ENCODE measurements around the gene KLF6. TPM values are rescaled to one million over a fixed set of nuclear protein-coding genes. Genes with fewer than 3 reads are reported as not detected.
A peak's percentile ranks its signal among the peaks of the same experiment; 100 is the strongest.

The KLF6 gene
- total RNA-seq, 1 donor from 2014 or later = 319 TPM

- H2AFZ ChIP-seq (ENCODE audit: low read depth, low read length) = no peak overlapping the region
- H3K27me3 Mint-ChIP-seq (ENCODE audit: low read depth, unreplicated experiment) = no peaks in the 10 kb centered on the region
- no peaks in the 10 kb centered on the region for H3K9me3 Mint-ChIP-seq (ENCODE audit: unreplicated experiment)
- no peaks in the 10 kb centered on the region for H4K20me1 ChIP-seq (ENCODE audit: insufficient read depth, low read length)
- H3K27ac ChIP-seq (ENCODE audit: low read depth, low read length) = no peak overlapping the region
- TF ChIP-seq EZH2 (IDR thresholded peaks at IDR 0.05; ENCODE audit: insufficient read depth, low read length) = no peak
- no peak for TF ChIP-seq CTCF (IDR thresholded peaks at IDR 0.05; ENCODE audit: insufficient read depth, low read depth, low read length)
- no peaks in the 10 kb centered on the region for H3K27me3 ChIP-seq (ENCODE audit: insufficient read depth, low read length)
- no peak overlapping the region for H3K9ac ChIP-seq (ENCODE audit: low read length)
- no peak for DNase-seq (ENCODE audit: low read depth)
- H3K4me1 ChIP-seq (ENCODE audit: insufficient read depth, low read length) = peaks cover 41% of the 10 kb centered on the region
- no peak for FAIRE-seq
- H3K4me3 Mint-ChIP-seq (ENCODE audit: unreplicated experiment) = no peak overlapping the region
- peaks cover 52% of the 10 kb centered on the region for H3K4me1 Mint-ChIP-seq (ENCODE audit: low read depth, unreplicated experiment)
- H3K36me3 Mint-ChIP-seq (ENCODE audit: low read depth, unreplicated experiment) = no peaks in the 10 kb centered on the region
- no peaks in the 10 kb centered on the region for H3K36me3 ChIP-seq (ENCODE audit: insufficient read depth, low read length)
- H3K79me2 ChIP-seq (ENCODE audit: insufficient read depth, low read length) = no peaks in the 10 kb centered on the region
- H3K9me3 ChIP-seq (ENCODE audit: insufficient read depth, low read depth, low read length) = no peaks in the 10 kb centered on the region
- peak overlapping the region; percentile 64 for H3K27ac Mint-ChIP-seq (ENCODE audit: unreplicated experiment)
- no peak overlapping the region for H3K4me2 ChIP-seq (ENCODE audit: low read length)
- no peak overlapping the region for H3K4me3 ChIP-seq (ENCODE audit: insufficient read depth, low read depth, low read length)
Measured at GRCh38 chr10:3762309-3762708, 22.7 kb downstream of the KLF6 start.

- FAIRE-seq (no peak), DNase-seq (ENCODE audit: low read depth) (peak; percentile 73)
- H3K79me2 ChIP-seq (ENCODE audit: insufficient read depth, low read length) = no peaks in the 10 kb centered on the region
- peaks cover 41% of the 10 kb centered on the region for H3K4me1 ChIP-seq (ENCODE audit: insufficient read depth, low read length)
- no peaks in the 10 kb centered on the region for H3K27me3 ChIP-seq (ENCODE audit: insufficient read depth, low read length)
- Mint-ChIP-seq H3K27ac (ENCODE audit: unreplicated experiment) (peak overlapping the region; percentile 64), H3K36me3 (ENCODE audit: low read depth, unreplicated experiment) (no peaks in the 10 kb centered on the region), H3K4me1 (ENCODE audit: low read depth, unreplicated experiment) (peaks cover 55% of the 10 kb centered on the region), H3K27me3 (ENCODE audit: low read depth, unreplicated experiment) (no peaks in the 10 kb centered on the region), H3K9me3 (ENCODE audit: unreplicated experiment) (no peaks in the 10 kb centered on the region), H3K4me3 (ENCODE audit: unreplicated experiment) (no peak overlapping the region)
- no peak overlapping the region for H3K27ac ChIP-seq (ENCODE audit: low read depth, low read length)
- no peaks in the 10 kb centered on the region for H3K9me3 ChIP-seq (ENCODE audit: insufficient read depth, low read depth, low read length)
- H3K9ac ChIP-seq (ENCODE audit: low read length) = no peak overlapping the region
- no peak overlapping the region for H3K4me2 ChIP-seq (ENCODE audit: low read length)
- TF ChIP-seq CTCF (IDR thresholded peaks at IDR 0.05; ENCODE audit: insufficient read depth, low read depth, low read length) (no peak), EZH2 (IDR thresholded peaks at IDR 0.05; ENCODE audit: insufficient read depth, low read length) (no peak)
- no peaks in the 10 kb centered on the region for H3K36me3 ChIP-seq (ENCODE audit: insufficient read depth, low read length)
- H2AFZ ChIP-seq (ENCODE audit: low read depth, low read length) = no peak overlapping the region
- H4K20me1 ChIP-seq (ENCODE audit: insufficient read depth, low read length) = no peaks in the 10 kb centered on the region
- H3K4me3 ChIP-seq (ENCODE audit: insufficient read depth, low read depth, low read length) = no peak overlapping the region
Measured at GRCh38 chr10:3761904-3762303, 23.1 kb downstream of the KLF6 start.

GRCh38 chr10:3761021-3761686 is 23.9 kb downstream of the KLF6 start:
- Histone ChIP-seq H3K4me1 (ENCODE audit: insufficient read depth, low read length) (peaks cover 41% of the 10 kb centered on the region), H2AFZ (ENCODE audit: low read depth, low read length) (no peak overlapping the region), H3K79me2 (ENCODE audit: insufficient read depth, low read length) (no peaks in the 10 kb centered on the region), H4K20me1 (ENCODE audit: insufficient read depth, low read length) (no peaks in the 10 kb centered on the region), H3K36me3 (ENCODE audit: insufficient read depth, low read length) (no peaks in the 10 kb centered on the region), H3K4me2 (ENCODE audit: low read length) (no peak overlapping the region), H3K27me3 (ENCODE audit: insufficient read depth, low read length) (no peaks in the 10 kb centered on the region), H3K4me3 (ENCODE audit: insufficient read depth, low read depth, low read length) (no peak overlapping the region), H3K9me3 (ENCODE audit: insufficient read depth, low read depth, low read length) (no peaks in the 10 kb centered on the region), H3K27ac (ENCODE audit: low read depth, low read length) (no peak overlapping the region), H3K9ac (ENCODE audit: low read length) (no peak overlapping the region)
- Mint-ChIP-seq H3K36me3 (ENCODE audit: low read depth, unreplicated experiment) (no peaks in the 10 kb centered on the region), H3K27me3 (ENCODE audit: low read depth, unreplicated experiment) (no peaks in the 10 kb centered on the region), H3K4me3 (ENCODE audit: unreplicated experiment) (no peak overlapping the region), H3K9me3 (ENCODE audit: unreplicated experiment) (no peaks in the 10 kb centered on the region), H3K4me1 (ENCODE audit: low read depth, unreplicated experiment) (peaks cover 55% of the 10 kb centered on the region), H3K27ac (ENCODE audit: unreplicated experiment) (peak overlapping the region; percentile 64)
- peak; percentile 19 for DNase-seq (ENCODE audit: low read depth)
- FAIRE-seq = no peak
- TF ChIP-seq CTCF (IDR thresholded peaks at IDR 0.05; ENCODE audit: insufficient read depth, low read depth, low read length) (no peak), EZH2 (IDR thresholded peaks at IDR 0.05; ENCODE audit: insufficient read depth, low read length) (no peak)

Data from astrocyte (in vitro differentiated cells and primary cell).